Left kidney (tissue), 2 donors: ENCODE results near the gene EME1. TPM values are rescaled to one million over a fixed set of nuclear protein-coding genes. Genes with fewer than 3 reads are reported as not detected.

ENCODE experiments used
- DNase-seq: peaks from one replicate; pipeline ENCODE4 v3.0.0-alpha.2; 2013
- polyA plus RNA-seq: library from polyadenylated mRNA; unstranded; fragments of 120-200 nt; gene quantifications from one replicate; pipeline ENCODE4 v1.2.1, GENCODE V29; 2013; ENCODE audit not compliant: insufficient read length

The EME1 gene
- polyA plus RNA-seq, 1 donor = 14.0 TPM

GRCh38 chr17:50363217-50364060, 9.6 kb upstream of the EME1 start:
- no peak for DNase-seq

DNA sequence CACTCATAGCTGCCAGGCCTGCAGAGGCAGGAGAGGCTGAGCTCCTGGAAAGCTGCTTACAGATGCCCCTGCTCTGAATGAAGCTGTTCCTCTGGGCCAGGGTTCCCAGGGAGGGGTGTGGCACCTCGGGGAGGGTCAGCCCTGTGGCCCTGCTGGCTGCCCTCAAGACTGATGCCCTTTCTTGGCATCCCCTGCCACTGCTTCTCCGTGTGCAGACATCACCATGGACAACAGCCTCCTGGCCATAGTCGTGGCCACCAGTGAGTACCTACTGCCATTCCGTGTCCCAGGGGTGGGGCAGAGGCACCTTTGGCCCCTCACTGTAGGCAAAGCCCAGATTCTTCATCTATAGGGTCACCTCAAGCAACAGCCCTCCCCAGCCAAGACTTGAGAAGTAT, 9.0 kb upstream of the EME1 start:
- DNase-seq = no peak

- DNase-seq = no peak
Observed at GRCh38 chr17:50364715-50365114, 8.3 kb upstream of the EME1 start.

DNA sequence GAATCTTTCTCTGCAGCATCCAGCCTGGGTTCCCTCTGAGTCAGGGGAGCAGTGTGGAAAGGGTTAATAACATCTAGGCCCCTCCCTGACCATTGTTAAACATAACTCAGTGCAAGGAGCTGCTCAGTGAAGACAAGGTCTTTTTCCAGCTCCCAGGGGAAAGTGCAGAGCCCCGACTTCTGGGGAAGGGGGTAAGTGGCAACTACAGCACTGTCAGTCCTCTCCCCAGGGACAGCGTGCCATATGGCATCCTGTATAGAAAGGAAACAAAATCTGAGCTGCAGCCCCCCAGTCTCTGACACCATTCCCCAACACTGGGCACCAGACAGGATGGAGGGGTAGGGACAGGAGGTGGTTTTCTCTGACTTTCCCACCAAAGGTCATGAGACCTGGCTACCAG, 7.9 kb upstream of the EME1 start:
- no peak for DNase-seq

GRCh38 chr17:50365649-50366393, 7.2 kb upstream of the EME1 start:
- no peak for DNase-seq

DNA sequence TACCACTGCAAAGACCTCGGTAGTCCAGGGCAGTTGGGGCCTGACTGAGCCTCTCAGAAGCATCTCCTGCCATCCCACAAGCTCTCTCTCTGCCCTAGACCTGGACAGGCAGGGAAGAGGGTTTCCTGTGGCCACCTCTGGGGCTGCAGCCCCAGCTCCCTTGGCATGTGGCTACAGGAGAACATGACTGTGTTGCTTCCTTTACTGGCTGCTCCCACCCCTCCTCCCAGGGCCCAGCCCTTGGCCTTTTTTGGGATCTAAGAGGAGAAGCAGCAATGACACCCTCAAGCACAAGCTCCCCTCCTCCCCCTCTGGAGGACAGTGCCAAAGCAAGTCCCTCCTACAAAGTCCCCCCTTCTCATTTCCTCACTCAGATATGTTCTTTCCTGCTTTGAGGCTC, 5.6 kb upstream of the EME1 start:
- no peak for DNase-seq

GRCh38 chr17:50370052-50370451, 3.0 kb upstream of the EME1 start:
- DNase-seq = no peak

DNA sequence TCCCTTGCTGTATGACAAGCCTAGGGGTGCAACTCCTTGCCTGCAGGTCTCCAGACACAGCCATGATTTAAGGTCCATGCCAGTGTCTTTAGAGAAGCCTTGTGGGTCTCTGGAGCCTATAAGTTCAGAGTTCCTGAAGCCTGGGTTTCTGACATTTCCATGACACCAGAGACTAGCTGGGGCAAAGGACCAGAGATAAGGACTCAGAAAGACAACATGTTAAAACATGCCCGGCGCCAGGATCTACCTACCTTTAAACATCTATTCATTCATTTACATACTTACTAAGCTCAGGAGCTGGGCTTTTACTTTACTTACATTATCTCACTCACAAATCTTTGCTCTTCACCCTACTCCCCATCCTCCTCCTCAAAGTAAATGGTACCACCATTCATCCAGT, 1.5 kb upstream of the EME1 start:
- DNase-seq = no peak

DNA sequence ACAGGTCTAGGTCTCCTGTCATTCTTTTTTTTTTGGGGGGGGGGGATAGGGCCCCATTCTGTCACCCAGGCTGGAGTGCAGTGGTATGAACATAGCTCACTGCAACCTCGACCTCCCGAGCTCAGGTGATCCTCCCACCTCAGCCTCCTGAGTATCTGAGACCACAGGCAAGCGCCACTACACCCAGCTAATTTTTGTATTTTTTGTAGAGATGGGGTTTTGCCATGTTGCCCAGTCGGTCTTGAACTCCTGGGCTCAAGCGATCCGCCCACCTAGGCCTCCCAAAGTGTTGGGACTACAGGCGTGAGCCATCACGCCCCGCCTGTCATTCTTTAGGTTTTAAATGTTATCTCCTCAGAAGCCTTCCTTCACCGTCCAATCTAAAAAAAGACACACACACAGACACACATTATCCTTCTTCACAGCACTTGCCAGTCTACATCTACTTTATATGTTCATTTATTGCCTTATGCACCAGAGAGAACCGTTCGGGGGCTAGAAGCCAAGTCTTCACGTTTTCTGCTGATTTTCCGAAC, 739 bp upstream of the EME1 start:
- no peak for DNase-seq

DNA sequence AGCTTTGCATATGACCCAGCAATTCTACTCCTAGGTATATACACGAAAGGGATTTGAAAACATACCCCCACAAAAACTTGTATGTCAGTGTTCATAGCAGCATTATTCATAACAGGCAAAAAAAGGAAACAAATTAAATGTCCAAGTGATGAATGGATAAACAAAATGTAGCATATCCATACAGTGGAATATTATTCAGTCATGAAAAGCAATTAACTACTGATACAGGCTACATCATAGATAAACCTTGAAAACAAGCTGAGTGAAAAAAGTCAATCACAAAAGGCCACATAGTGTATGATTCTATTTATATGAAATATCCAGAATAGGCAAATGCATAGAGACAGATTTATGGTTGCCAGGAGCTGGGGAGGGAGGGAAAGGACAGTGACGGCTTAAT, 676 bp downstream of the EME1 start:
- DNase-seq = no peak

GRCh38 chr17:50375858-50376538, 3.0 kb downstream of the EME1 start:
- no peak for DNase-seq

DNA sequence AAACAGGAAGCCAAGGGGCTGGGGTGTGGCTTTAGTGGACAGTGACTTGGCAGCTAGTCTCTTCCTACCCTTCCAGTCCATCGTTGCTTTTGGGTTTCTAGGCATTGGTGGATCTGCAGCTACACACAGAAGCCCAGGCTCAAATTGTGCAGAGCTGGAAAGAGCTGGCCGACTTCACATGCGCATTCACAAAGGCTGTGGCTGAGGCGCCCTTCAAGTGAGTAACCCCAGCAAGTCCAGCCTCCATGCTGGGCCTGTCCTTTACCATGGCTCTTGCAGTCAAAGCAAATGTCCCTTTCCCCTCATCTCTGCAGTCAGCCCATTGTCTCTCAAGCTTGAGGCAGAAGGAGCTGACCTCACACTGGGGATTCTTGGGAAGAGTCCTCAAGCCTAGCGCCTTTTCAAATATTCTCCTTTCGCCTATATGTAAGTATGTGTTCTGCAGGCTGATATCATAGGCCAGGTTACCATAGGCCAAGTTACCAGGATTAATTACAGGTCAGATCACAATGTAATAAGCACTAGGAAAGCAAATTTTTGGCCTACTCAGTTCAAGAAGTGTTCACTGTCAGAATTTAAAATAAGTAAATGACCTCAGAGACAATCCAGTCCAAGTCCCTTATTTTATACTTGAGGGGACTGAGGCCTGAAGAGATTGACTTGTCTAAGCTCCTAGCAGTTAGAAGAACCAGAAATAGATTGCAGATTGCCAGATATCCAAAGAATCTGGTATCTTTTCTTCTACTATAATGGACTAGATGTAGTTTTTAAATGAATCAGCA, 6.5 kb downstream of the EME1 start:
- DNase-seq = no peak

DNA sequence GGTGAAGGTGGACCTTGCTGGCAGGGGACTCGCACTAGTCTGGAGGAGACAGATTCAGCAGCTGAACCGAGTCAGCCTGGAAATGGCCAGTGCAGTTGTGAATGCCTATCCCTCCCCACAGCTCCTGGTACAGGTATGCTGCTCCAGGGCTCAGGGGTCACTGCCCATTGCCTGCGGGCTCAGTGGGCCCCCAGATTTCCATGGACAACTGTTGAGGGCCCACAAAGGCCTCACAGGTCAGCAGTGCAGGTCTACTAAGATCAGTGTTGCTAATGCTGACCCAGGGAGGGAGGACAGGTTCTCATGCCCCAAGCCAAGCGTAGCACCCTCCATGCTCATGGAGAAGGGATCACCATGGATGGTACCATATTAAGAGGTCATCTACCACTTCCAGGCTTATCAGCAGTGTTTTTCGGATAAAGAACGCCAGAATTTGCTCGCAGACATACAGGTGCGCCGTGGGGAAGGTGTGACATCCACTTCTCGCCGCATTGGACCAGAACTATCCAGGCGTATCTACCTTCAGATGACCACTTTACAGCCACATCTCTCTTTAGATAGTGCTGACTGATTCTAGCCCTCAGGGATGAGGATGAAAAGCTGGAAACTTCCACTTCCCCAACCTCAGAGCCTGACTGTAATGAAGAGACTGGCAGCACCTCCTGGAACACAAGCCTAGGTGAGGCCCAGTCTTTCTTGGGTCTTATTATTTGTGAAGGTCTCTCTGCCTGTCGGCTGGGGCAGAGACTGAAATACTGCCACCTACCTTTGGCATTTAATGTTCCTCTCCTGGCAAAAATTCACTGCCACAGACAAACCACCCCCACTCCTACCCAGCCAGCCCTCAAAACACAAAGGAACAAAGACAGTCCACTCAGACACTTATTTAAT, 7.6 kb downstream of the EME1 start:
- DNase-seq = no peak

DNA sequence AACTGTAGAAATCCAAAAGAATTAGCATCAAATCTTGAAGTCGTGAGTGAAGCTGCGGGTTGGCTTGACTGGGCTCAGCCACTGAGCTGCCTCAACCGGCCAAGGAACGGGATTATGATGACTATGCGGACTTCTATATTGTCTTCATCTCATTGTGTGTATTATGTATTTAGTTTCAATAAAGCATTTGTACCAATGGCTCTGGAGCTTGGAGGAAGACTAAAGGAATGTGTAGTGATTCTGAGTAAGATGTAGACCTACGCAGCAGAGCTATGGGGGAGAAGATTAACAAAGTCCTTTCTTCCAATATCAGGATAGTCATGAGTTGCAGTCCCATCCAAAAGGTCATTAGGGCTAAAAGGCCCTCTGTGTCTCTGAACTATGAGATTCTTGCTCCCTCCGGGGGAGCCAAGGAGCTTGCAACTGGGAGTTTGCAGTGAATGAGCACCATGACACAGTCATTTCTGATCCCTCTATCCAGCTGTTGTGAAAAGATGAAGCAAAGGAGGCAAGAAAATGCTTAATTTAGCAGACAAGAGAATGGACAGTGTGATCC, 8.3 kb downstream of the EME1 start:
- no peak for DNase-seq

- no peak for DNase-seq
Observed at GRCh38 chr17:50381920-50382319, 8.9 kb downstream of the EME1 start.

- no peak for DNase-seq
Observed at GRCh38 chr17:50382931-50383330, 9.9 kb downstream of the EME1 start.

- DNase-seq = no peak
Observed at GRCh38 chr17:50386510-50386909, 13.5 kb downstream of the EME1 start.

DNA sequence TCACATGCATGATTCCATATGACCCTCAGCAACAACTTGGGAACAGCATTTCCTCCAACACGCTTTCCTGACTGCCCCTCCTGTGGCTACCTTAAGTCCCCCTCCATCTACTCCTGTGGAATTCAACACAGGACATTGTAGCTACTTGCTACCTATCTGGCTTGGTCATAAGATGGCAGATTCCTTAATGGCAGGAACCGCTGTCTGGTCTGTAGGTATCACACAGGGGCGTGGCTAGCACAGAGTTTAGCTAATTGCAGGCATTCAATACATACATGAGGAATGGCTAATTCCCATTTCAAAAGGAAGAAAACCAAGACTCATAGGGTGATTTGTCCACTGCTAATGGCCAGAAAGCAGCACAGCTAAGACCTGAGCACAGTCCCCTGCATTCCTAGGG, 15.7 kb downstream of the EME1 start:
- DNase-seq = no peak

- no peak for DNase-seq
Observed at GRCh38 chr17:50389534-50389933, 16.5 kb downstream of the EME1 start.

- DNase-seq = no peak
Observed at GRCh38 chr17:50392621-50393020, 19.6 kb downstream of the EME1 start.

DNA sequence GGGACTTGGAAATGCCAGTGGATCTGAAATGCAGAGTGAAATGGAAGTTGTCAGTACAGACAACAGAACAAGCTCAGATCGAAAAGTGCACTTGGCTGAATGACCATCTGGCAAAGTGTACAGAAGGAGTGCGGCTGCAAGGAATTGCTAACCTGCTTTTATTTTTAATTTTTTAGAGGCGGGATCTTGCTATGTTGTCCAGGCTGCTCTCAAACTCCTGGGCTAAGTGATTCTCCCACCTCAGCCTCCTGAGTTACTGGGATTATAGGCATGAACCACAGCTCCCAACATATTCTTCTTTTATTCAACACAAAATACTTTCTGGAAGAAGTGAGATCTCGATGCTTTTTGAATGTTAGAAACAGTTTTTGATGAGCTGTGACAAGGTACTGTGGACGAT, 20.7 kb downstream of the EME1 start:
- no peak for DNase-seq
